OCI-LY3 (cell line): Measurements from ENCODE around the gene SPTBN4.
"Not testable (repeated sequence)": the region's sequence is repeated elsewhere in the genome, so short reads cannot be mapped to it uniquely, and the experiment has no call there.

Experiments
- H2AFZ ChIP-seq: fragments of 200-600, 300-600 bp; shearing (Covaris generic); 2 replicates; pipeline ENCODE4 v1.6.0; 2014; ENCODE audit warnings: antibody characterized with exemption, low read depth, low read length
- H3K27ac ChIP-seq: fragments of 200-600, 300-600 bp; sonication (generic); 2 replicates; pipeline ENCODE4 v1.5.1; 2014; ENCODE audit warnings: mild to moderate bottlenecking, low read length, moderate library complexity, mixed read lengths
- H3K27me3 ChIP-seq: fragments of 200-600, 300-600 bp; sonication (generic); 2 replicates; pipeline ENCODE4 v1.6.1; 2014; ENCODE audit warnings: low read depth, low read length, mixed read lengths
- H3K36me3 ChIP-seq: fragments of 200-600, 300-600 bp; sonication (generic); replicated peaks from 2 replicates; pipeline ENCODE3; 2014; ENCODE audit warnings: low read depth, low read length, mixed read lengths
- H3K4me1 ChIP-seq: fragments of 300-600, 200-600 bp; sonication (generic); 2 replicates; pipeline ENCODE4 v1.6.1; 2014; ENCODE audit warnings: low read length, mixed read lengths
- H3K4me2 ChIP-seq: fragments of 200-600, 300-600 bp; sonication (generic); 2 replicates; pipeline ENCODE4 v1.6.1; 2014; ENCODE audit warnings: low read length, mixed read lengths
- H3K4me3 ChIP-seq: fragments of 300-600, 200-600 bp; sonication (generic); 2 replicates; pipeline ENCODE4 v1.5.1; 2014; ENCODE audit warnings: antibody characterized with exemption, mild to moderate bottlenecking, low read length, moderate library complexity
- H3K79me2 ChIP-seq: fragments of 300-600, 200-600 bp; shearing (Covaris generic); 2 replicates; pipeline ENCODE4 v1.6.1; 2014; ENCODE audit warnings: mild to moderate bottlenecking, low read length, mixed read lengths
- H3K9ac ChIP-seq: fragments of 300-600, 200-600 bp; shearing (Covaris generic); 2 replicates; pipeline ENCODE4 v1.6.0; 2014; ENCODE audit warnings: mild to moderate bottlenecking, low read length, moderate library complexity
- H3K9me3 ChIP-seq: fragments of 200-600, 300-600 bp; shearing (Covaris generic); 2 replicates; pipeline ENCODE4 v1.6.1; 2014; ENCODE audit warnings: low read length, mixed read lengths; ENCODE audit not compliant: insufficient read depth
- H4K20me1 ChIP-seq: fragments of 200-600, 300-600 bp; sonication (generic); 2 replicates; pipeline ENCODE4 v1.6.1; 2016; ENCODE audit warnings: low read length, mixed read lengths; ENCODE audit not compliant: insufficient read depth
- EZH2phosphoT487 ChIP-seq: fragments of 200-600 bp; shearing (Covaris generic); IDR thresholded peaks from 2 replicates; pipeline ENCODE4 v1.6.1; 2018; ENCODE audit warnings: antibody characterized with exemption, mixed run types, low read depth
- TF ChIP-seq, protein P1 (sequence below): fragments of 200-600, 300-600 bp; sonication (generic); IDR thresholded peaks from 2 replicates; pipeline ENCODE4 v1.5.1; 2014; ENCODE audit warnings: antibody characterized with exemption, low read length, low read depth

The SPTBN4 gene

DNA sequence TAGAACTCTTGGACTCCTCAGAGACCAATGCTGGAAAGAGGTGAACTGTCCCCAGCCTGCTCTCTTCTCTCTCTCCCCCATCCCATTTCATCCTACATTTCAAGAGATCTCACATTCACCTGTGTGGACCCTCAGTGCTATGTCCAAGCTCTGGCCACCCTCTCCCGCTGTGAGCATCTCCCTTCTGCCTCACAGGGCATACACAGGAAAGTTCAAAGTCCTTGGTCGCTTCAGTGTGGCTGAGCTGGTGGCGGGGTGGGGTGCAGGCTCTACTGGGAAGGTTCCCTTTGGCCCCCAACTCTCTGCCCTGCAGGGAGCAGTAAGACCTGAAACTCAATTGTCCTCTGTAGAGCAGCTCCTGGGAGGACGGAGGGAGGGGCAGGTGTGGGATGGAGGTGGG, 27.0 kb downstream of the SPTBN4 start:
- H3K9me3 ChIP-seq, result no peaks in the 10 kb centered on the region
- no peak overlapping the region for H3K27ac ChIP-seq
- H3K4me3 ChIP-seq, result no peak overlapping the region
- H3K27me3 ChIP-seq, result peaks cover 11% of the 10 kb centered on the region
- H3K4me1 ChIP-seq, result no peaks in the 10 kb centered on the region
- TF ChIP-seq, protein P1, sequence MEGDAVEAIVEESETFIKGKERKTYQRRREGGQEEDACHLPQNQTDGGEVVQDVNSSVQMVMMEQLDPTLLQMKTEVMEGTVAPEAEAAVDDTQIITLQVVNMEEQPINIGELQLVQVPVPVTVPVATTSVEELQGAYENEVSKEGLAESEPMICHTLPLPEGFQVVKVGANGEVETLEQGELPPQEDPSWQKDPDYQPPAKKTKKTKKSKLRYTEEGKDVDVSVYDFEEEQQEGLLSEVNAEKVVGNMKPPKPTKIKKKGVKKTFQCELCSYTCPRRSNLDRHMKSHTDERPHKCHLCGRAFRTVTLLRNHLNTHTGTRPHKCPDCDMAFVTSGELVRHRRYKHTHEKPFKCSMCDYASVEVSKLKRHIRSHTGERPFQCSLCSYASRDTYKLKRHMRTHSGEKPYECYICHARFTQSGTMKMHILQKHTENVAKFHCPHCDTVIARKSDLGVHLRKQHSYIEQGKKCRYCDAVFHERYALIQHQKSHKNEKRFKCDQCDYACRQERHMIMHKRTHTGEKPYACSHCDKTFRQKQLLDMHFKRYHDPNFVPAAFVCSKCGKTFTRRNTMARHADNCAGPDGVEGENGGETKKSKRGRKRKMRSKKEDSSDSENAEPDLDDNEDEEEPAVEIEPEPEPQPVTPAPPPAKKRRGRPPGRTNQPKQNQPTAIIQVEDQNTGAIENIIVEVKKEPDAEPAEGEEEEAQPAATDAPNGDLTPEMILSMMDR, result no peak
- TF ChIP-seq EZH2phosphoT487, result no peak
- no peak overlapping the region for H3K4me2 ChIP-seq
- H3K36me3 ChIP-seq, result no peaks in the 10 kb centered on the region
- H4K20me1 ChIP-seq, result no peaks in the 10 kb centered on the region
- no peaks in the 10 kb centered on the region for H3K79me2 ChIP-seq
- no peak overlapping the region for H3K9ac ChIP-seq
- H2AFZ ChIP-seq, result no peak overlapping the region

DNA sequence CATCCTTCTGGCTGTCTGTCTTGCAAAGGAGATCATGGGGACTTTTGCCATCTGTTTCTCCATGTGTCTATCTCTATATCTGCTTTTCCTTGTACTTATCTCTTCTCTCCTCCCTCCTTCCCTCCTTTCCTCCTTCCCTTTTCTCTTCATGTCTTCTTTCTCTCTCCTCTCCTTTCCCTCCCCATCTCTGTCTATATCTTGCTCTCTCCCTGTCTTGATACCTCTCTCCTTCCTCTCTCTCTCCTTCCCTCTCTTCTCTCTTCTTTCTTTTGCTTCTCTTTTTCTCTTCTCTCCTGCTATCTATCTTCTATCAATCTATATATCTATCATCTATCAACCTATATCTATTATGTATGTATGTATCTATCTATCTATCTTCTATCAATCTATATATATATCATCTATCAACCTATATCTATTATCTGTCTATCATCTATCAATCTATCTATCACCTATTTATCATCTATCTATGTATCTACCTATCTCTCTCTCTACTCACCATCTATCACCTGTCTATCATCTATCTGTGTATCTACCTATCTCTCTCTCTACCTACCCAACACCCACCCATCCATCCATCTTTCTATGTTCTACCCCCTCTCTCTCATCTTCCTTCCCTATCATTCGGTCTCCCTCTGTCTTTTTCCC, 27.5 kb downstream of the SPTBN4 start:
- no peak overlapping the region for H3K9ac ChIP-seq
- no peaks in the 10 kb centered on the region for H3K9me3 ChIP-seq
- no peak overlapping the region for H3K27ac ChIP-seq
- H3K4me2 ChIP-seq, result no peak overlapping the region
- no peak overlapping the region for H3K4me3 ChIP-seq
- H3K4me1 ChIP-seq, result no peaks in the 10 kb centered on the region
- H4K20me1 ChIP-seq, result no peaks in the 10 kb centered on the region
- H3K27me3 ChIP-seq, result peaks cover 11% of the 10 kb centered on the region
- TF ChIP-seq, protein P1, result no peak
- no peak for TF ChIP-seq EZH2phosphoT487
- H2AFZ ChIP-seq, result no peak overlapping the region
- H3K79me2 ChIP-seq, result no peaks in the 10 kb centered on the region
- H3K36me3 ChIP-seq, result no peaks in the 10 kb centered on the region

DNA sequence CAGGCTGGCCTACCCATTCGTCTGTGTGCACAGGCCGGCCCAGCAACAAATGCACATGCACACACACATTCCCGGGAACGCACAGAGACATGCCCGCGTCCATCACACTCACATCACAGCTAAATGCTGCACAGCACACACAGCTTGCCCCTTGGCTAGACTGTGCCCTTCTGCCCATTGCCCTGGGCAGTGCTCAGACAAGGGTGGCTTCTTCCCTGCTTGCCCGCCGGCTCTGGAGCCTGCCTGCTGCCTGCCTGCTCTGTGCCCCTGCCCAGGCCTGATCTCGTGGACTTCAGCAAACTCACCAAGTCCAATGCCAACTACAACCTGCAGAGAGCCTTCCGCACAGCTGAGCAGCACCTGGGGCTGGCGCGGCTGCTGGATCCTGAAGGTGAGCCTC, 30.4 kb downstream of the SPTBN4 start:
- no peaks in the 10 kb centered on the region for H3K36me3 ChIP-seq
- no peaks in the 10 kb centered on the region for H3K4me1 ChIP-seq
- H3K79me2 ChIP-seq, result no peaks in the 10 kb centered on the region
- H4K20me1 ChIP-seq, result no peaks in the 10 kb centered on the region
- H3K4me2 ChIP-seq, result no peak overlapping the region
- peaks cover 11% of the 10 kb centered on the region for H3K27me3 ChIP-seq
- TF ChIP-seq, protein P1, result no peak
- no peak for TF ChIP-seq EZH2phosphoT487
- no peak overlapping the region for H3K9ac ChIP-seq
- H3K27ac ChIP-seq, result no peak overlapping the region
- H2AFZ ChIP-seq, result no peak overlapping the region
- no peaks in the 10 kb centered on the region for H3K9me3 ChIP-seq
- H3K4me3 ChIP-seq, result no peak overlapping the region

DNA sequence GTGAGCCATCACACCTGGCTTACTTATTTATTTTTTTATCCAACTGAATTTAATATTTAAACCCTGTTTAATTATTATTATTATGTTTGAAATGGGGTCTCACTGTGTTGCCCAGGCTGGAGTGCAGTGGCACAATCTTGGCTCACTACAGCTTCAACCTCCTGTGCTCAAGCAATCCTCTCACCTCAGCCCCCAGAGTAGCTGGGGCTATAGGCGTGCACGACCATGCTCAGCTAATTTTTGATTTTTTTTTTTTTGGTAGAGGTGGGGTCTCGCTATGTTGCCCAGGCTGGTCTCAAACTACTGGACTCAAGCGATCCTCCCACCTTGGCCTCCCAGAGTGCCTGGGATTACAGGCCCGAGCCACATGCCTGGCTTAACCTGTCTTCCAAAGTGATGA, 32.5 kb downstream of the SPTBN4 start:
- peaks cover 7% of the 10 kb centered on the region for H3K27me3 ChIP-seq
- no peak overlapping the region for H3K27ac ChIP-seq
- no peak overlapping the region for H2AFZ ChIP-seq
- H3K4me2 ChIP-seq, result no peak overlapping the region
- H3K4me1 ChIP-seq, result no peaks in the 10 kb centered on the region
- H3K9ac ChIP-seq, result no peak overlapping the region
- H3K4me3 ChIP-seq, result no peak overlapping the region
- H4K20me1 ChIP-seq, result no peaks in the 10 kb centered on the region
- H3K36me3 ChIP-seq, result no peaks in the 10 kb centered on the region
- no peaks in the 10 kb centered on the region for H3K9me3 ChIP-seq
- H3K79me2 ChIP-seq, result no peaks in the 10 kb centered on the region
- TF ChIP-seq EZH2phosphoT487, result no peak
- TF ChIP-seq, protein P1, result no peak

DNA sequence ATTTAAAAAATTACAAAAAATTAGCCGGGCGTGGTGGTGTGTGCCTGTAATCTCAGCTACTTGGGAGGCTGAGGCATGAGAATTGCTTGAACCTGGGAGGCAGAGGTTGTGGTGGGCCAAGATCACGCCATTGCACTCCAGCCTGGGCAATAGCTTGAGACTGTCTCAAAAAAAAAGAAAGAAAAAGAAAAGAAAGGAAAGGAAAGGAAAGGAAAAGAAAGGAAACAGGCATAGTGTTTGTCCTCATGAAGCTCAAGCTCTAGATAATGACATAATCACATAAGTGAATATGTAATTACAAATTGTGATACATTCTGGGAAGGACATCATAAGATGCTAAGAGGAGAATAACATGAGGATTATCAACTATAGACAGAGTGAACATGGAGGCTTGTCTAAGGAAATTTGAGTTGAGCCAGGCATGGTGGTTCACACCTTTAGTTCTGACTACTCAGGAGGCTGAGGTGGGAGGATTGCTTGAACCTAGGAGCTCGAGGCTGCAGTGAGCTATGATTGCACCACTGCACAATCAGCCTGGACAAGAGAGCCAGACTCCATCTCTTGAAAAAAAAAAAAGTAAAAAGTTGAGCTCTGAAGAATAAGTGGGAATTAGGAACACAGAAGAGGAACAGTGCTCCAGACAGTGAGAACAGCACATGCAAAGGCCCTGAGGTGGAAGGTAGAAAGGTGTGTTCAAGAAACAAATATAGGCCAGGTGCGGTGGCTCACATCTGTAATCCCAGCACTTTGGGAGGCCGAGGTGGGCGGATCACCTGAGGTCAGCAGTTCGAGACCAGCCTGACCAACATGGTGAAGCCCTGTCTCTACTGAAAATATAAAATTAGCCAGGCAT, 34.1 kb downstream of the SPTBN4 start:
- not testable (repeated sequence) for H3K27me3 ChIP-seq, H2AFZ ChIP-seq, H3K27ac ChIP-seq, H3K4me2 ChIP-seq, H3K36me3 ChIP-seq, H3K4me1 ChIP-seq, H4K20me1 ChIP-seq, H3K9me3 ChIP-seq, H3K4me3 ChIP-seq, H3K79me2 ChIP-seq, H3K9ac ChIP-seq
